ENCODE measurements around the gene CACNA1E.

CACNA1E gene

DNA sequence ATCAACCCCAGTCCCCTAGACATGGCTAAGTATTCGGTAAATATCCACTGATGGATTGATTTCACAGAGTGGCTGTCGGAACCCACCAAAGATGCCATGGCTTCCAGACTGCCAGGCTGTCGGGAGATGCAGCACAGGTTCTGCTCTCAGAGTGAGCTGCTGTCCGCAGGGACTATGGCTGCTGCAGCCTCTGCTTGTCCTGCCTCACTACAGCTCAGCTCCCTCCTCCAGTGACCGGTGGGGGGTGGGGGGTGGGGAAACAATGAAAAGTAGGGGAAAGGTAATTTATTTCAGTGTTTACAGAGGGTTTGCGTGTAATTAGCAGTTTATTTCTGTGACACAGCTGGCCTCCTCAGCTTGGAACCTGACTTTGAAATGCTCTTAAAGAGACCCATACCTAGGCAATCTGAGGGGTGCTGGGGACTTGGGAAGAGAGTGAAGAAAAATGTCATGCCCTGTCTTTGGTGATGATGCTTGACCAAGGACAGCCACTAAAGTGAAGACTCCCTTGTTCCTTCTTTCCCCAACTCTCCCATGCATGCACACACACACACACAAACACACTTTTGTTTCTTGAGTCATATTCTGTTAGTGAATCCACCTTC is 109.0 kb downstream of the CACNA1E start:
- DNase-seq: no peak

DNA sequence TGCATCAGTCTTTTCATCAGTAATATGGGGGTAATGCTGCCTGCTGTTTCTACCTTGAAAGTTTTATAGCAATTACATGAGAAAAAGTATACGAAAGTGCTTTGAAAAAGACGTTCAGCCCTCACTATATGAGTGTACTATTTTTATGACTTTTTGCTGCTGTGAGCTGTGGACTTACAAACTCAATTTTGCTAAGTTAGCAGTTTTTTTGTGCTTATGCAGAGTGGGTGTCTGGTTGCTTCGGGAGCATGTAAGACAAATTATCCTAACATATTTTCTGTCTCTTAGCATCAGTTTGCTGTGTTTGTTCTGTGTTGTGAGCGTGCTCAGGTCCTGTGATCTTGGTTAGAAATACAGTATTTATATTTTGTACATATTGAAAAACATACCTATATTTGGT is 109.7 kb downstream of the CACNA1E start:
- no peak for DNase-seq

DNA sequence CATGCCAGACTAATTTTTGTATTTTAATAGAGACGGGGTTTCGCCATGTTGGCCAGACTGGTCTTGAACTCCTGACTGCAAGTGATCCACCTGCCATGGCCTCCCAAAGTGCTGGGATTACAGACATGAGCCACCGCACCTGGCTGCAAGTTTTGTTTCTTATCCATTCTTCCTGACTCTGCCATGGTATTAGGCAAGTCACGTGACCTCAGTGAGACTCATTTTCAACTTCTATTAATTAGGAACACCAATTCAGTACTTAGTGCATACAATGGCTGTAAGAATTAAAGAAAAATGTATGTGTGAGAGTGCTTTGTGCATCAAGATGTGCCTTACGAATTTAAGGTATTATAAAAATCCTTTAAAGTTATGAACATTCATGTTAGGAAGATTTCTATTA is 111.2 kb downstream of the CACNA1E start:
- DNase-seq: no peak

DNA sequence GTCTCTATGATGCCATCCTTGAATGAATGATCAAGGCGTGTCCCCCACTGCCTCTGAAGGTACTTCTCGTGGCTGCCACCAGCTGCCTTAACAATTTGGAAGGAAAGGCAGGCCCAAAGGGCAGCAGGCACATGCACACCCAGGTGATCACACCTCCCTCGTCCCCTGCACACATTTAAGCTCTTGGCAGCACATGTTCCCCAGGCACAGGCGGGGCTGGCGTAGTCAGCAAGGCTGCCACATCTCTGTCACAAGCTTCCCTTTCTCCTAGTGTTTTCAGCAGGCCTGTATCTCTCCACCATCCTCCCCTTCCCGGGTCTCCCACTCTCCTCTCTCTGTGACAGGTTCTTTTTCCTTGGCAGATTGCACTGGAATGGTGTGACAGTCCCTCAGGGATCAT is 111.9 kb downstream of the CACNA1E start:
- no peak for DNase-seq

DNA sequence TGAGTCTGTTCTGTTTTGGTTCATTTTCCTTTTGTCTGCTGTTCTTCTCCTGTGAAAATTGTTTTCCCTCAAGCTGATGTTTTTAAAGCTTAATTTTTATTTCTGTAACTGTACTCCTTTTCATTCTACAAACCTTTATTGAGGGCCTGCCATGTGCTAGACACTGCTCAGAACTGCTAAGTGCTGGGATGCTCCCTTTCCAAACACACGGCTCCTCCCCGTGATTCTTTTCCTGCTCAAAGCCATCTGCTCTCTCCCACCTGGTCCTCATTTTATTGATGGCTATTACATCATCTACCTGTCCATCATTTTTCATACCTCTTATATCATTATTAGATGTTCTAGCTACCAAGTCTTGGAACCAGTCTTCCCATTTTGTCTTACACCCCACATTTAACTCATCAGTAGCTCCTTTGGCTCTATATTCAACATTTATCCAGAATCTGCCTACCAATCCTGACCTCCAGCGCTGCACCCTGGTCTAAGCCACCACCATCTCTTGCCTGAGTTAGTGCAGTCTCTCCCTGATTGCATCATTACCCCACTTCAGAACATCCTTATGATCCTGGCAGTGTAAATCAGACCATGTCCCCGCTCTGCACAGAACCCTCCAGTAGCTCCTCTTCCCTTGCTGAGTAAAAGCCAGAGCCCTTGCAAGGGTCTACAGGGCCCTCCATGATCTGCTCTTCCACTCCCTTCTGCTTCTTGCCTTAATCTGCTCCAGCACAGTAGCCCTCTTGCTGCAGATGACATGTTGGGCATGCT is 118.1 kb downstream of the CACNA1E start:
- DNase-seq: no peak

DNA sequence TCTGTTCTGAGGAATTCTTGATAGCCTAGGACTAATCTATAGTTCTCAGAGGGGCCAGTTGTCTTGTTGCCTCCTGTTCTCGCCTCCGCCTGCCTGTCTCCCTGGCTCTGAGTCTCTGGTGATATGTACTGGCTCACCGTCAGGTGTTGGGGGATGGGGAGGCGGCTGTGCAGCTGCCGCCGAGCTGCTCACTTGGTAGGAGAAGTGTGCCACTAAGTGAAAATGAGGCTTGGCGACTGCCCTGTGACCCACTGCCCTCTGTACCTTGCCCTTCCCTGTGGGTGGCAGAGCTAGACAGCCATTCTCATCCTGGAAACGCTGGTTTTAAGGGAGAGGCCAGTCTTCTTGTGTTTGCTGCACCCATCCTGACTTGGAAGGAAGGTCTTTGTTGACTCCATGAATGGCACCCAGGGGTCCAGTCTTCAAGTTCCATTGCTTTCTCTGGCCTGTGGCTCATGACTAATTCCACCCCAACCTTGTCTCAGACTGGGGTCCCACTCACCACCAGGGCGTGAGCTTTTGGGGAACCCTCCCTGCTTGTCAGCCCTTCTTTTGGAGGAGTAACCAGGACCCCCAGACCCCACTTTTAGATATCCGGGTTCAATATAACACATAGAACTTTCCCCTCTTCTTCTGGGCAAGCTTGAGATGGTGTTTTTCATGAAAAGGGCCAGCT is 120.6 kb downstream of the CACNA1E start:
- no peak for DNase-seq

DNA sequence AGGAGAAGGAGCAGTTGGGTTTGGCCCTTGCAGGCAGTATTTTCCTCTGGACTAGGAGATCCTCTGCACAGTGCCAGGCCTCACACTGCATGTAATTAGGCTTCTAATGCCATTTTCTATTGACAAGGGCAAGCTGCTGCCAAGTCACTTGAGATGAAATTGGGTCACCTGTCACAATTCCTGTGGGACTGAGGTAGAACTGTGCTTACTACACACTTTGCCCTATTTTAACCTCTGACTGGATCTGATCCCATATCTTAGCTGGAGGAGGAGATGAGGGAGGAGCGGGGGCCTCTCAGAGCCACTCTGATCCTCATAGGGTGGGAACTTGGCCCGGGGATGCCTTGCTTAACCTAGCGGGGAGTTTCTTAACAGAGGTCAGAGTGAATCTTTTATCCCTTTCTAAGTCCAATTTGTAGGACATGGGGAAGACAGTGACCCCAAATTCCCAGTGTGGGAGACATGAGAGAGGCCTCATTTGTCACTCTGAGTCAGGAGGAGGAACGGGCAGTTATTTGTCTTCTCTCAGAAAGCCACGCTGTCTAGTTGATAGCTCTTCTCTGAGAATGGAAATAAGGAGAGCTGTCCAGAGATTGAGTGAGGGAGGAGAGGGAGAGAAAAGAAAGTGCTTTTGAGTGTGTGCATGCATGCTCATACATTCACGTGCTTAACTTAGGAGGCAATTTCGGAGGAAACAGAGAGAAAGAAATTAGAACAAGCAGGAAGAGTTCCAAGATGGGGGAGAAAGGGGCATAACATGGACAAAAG is 121.3 kb downstream of the CACNA1E start:
- DNase-seq: no peak

DNA sequence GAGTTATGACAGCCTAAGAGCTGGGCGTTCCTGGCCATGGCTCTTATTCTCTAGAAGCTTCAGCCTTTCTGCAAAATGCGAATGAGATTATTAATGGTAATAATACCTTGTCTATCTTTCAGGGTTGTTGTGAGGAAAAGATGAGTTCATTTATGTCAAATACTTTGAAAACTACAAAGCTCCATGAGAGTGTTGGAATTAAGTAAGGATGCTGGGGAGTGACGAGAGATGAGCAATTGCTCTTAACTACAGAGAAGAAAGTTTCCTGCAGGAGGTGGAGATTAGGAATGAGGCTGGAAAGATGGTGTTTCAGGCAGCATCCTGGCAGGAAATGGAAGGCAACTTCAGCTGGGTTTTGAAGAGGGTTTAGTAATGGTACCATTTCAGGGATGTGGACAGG is 124.2 kb downstream of the CACNA1E start:
- no peak for DNase-seq

DNA sequence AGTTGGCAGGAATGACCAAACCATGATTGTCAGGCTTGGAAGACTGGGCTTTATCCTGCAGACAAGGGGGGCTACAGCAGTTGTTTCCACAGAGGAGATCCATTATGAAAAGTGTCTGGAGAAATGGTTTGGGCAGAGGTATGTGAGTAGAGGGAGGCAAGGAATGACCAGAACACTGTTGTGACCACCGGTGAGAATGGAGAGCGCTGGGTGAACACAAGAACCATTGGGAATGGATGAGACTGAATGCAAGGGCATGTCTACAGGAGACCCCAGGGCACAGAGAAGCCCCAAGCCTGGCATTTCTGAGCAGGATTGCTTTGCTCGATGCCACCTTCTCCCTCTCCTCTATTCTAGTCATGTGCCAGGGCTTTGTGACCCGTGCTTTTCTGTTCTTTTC is 125.1 kb downstream of the CACNA1E start:
- DNase-seq: no peak

DNA sequence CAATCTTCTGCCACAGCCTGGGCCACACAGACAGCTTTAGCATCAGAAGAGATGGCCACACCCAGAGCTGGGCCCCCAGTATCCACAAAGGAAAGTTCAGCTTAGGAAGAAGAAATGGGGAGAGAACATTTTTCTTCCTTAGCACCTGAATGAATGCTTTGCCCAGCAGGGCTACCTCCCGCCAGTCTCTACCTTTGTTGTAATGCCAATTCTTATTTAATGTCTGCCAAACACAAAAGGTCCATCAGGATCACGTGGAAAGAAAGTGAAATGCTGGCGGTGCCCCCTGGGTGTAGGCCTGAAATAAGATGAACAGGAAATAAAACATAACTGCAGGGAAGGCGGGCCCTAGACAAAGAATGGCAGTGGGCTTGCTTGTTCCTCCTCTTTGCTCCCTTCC is 125.6 kb downstream of the CACNA1E start:
- no peak for DNase-seq

DNA sequence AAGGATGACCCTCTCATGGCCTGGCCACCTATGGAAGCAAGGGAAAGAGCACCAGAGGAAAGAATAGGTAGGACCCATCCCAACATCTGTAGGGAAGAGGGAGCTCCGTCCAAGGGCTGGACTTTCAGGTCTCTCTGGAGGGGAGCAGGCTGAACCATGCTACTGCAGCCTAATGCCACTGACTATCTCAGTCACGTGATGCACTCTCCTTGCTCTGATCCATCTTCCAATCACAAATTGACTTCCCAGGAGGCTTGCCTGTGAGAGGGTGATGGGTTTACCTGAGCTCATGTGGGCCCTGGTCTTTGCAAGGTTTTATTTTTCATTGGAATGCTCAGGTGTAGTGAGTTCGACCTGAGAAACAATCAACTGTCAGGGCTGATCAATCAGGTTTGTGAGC is 128.8 kb downstream of the CACNA1E start:
- DNase-seq: no peak

DNA sequence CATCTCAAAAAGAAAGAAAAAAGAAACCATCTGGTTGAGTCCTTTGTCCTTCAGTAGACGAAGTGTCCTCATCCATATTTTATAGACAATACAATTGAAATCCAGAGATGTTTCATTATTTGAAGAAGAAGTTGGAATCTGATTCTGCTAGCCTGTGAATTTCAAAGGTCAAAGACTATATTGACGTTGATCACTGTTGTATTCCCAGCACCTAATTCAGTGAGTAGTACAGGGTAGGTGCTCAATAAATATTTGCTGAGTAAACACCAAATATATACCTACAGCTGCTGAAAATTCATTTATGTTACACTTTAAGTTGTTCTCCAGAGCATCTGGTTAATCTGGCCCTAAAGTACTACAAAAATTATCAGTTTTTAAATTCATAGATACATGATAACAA is 135.2 kb downstream of the CACNA1E start:
- DNase-seq: no peak

DNA sequence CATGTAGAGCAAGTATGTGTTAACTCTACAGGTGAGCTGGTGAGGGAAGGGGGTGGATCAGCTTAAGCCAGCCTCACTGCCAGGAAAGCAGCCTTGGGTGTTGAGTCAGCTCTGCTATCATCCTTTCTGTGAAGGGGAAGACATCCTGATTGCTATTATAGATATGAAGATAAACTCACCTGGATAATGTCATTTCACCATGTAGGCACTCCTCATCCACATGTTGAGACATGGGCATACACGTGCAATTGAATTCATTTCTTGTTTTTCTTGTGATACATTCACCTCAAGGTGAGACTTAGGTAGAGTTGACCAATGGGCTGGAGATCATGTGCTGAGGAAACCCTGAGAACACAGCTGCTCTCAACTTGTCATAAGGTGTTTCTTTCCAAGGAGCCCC is 136.9 kb downstream of the CACNA1E start:
- no peak for DNase-seq

DNA sequence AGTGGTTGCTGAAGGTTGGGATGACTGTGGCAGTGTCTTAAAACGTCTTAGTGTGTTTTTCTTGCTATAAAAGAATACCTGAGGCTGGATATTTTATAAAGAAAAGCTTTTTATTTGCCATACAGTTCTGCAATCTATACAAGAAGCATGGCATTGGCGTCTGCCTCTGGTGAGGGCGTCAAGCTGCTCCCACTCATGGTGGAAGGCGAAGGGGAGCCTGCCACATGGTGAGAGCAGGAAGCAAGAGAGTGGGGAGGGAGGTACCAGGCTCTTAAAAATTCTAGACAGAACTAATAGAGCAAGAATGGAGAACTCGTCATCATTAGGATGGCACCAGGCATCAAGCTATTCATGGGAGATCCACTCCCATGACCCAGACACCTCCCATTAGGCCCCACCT is 140.5 kb downstream of the CACNA1E start:
- no peak for DNase-seq

DNA sequence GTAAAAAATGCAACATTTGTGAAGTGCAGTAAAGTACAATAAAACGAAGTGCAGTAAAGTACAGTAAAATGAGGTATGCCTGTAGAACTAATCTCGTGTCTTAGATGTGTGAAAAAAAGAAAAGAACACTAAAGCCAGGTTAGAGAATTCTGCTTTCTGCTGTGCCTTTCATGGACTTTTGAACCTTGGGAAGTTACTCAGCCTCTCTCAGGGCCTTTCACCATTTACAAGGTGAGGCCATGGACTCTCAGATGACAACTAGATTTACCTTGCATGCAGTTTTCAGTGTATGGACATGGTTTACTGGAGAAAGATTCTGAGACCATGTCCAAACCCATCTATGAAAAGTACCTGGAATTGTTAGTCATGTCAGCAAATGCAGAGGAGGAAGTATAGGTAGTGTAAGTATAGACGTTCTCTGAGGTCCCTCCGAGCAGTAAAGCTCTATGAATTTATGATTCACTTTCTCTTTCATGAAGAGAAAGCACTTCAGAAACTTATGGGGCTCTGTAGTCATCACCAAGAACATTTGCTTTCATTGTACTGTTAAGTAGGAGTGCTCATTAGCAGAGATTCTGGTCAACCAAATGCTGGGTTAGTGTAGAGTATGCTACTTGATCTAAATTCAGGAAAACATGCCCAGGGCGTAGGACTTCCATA is 143.1 kb downstream of the CACNA1E start:
- DNase-seq: no peak

DNA sequence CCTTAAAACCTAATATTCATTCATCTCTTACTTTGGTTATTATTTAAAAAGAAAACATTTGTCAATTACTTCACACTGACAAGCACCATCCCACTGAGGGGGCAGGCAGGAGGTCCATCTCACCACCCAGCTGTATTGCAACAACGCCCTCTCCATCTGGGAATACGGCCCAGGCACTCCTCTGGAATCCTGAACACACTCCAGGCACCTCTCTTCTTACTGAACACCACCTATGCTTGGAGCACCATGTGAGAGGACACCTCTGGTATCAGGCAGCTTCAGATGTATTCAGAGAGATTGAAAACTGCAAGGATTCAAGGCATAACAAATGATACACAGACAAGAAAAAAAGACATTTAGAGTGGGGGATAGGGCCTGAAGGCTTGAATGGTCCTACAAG is 147.1 kb downstream of the CACNA1E start:
- DNase-seq: no peak

DNA sequence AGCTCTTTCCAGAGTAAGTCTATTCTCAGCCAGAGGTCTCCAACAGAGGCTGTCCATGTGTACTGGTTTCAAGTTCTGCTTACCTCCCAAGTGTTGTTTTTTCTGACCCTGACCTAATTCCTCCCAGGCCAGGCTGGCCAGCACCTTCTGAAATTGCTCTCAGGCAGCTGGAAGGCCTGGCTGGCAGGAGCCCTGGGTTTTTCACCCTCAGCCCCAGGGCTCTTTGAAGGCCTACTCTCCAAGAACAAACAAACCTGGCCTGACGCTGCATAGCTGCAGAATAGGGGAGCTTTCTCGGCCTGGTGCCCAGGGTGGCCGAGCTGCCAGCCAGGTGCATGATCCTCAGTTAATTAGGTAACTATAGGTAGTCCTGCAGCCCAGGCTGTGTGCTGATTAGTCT is 147.5 kb downstream of the CACNA1E start:
- no peak for DNase-seq

DNA sequence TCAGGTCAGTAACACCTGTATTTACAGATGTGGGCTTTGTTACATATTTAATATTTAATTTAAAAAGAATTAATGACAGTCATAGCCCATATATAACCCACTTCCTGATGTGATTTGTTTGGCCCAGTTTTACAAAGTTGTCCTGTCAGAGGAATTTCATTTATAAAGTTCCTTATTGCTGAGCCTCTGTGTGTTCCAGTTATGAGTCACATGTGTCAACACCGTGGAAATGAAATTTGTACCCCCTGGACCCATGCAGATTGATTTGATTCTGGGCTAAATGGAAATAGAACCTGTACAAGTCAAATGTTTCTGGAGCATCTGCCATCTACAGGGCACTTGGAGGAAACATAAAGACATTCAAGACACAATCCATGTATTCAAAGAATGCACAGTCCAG is 149.2 kb downstream of the CACNA1E start:
- DNase-seq: no peak

DNA sequence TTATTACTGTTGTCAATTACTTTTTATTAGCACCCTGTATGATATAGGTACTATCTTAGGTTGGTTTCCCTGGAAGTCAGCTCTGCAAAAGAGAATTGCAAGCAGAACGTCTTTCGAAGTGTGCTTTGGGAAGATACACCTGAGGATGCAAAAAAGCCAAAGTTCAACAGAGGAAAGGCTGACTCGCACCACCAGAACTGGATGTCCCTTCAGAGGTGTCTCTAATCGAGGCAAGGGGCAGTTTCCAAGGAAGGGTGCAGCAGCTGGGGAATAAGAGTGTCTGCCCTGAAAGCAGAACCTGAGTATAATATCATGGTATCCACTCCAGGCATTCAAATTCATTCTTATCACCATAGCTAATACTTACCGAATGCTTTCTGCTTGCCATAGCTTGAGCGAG is 149.6 kb downstream of the CACNA1E start:
- DNase-seq: no peak

DNA sequence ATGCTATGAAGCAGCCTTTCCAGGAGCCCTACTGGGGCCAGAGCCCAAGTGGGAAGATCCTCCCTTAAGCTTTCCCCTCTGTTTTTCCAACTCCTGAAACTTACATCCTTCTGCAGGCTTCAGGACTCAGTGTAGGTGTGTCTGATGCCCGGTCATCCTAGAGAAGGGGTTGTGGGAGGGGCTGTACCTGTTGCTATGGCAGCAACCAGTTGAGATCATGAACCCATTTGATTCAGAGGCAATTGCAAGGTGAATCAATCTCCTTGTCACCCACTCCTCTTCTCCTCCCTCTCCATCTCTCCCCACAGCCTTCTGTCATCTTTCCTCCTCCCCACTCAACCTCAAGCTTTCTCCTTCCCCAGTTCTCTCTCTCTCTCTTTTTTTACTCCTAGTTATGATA is 151.8 kb downstream of the CACNA1E start:
- no peak for DNase-seq

DNA sequence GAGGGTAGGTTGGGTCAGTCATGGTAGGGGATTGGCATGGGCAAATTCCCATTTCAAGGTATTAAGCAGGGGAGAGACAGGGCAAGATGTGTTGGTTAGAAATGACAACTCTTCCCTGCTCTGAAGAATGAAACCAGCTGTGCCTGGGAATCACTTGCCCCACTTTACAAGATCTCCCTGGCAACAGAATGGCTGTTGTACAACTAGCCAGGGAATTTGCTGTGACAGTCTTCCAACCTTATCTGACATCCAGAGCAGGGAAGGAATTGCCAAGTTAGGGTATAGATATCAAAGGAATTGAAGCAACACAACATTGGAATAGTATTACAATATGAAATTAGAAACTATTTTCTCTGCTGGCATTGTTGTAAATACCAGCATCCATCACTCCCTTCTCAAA is 154.7 kb downstream of the CACNA1E start:
- no peak for DNase-seq

DNA sequence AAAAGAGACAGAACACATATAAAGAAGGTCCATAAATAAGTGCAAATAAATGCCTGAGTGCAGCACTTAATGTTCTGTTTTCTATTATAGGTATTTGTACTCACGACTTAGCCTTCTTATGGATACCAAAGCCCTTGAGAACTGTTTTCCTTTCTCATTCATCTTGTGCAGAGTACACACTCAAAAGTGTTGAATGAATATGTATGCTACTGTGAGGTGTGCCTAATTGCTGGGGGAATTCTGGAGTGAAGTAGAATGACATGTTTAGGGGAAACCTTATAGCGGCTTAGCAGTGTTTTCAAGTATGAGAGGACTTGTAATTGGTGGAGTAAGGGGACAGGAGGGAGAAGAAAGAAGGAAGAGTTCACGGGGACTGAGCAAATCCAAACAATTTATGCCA is 157.6 kb downstream of the CACNA1E start:
- DNase-seq: no peak

DNA sequence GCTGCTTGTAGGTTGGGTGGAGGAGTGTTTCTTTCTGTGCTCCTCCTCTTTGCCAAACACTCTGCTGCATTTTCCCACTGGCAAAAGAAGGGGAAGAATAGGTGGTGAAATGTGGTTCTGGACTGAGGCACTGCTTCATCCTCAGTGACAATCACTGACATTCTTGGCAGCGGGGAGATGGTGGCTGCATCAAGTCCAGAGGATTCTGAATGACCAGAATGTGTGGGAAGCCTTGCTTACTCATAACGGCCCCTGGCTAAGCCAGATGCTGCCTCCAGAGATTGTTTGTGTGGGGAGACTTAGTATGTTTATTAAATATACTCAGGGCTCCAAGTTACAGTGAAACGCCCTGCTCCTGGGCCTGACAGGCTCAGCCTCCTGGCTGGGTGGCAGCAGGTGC is 160.3 kb downstream of the CACNA1E start:
- DNase-seq: no peak

Measured in stimulated activated CD4-positive, alpha-beta T cell treated with anti-CD3 and anti-CD28 coated beads, Interleukin-4, amount 100 ng/mL, for 1 hour (primary cell).